Smooth muscle cell of the brain vasculature (primary cell): ENCODE data around the gene CT47B1.
"Not testable (repeated sequence)": the region's sequence is repeated elsewhere in the genome, so short reads cannot be mapped to it uniquely, and the experiment has no call there.

Source experiments
- DNase-seq: peaks from one replicate; pipeline ENCODE4 v3.0.0-alpha.2; 2012; ENCODE audit warnings: low read depth, low spot score

The CT47B1 gene

GRCh38 chrX:120875766-120876165, at the start of gene CT47B1:
Gene CT47B1 (minus strand): TSS chrX:120875866. CDS start chrX:120875670, 196 bp downstream.
- DNase-seq: not testable (repeated sequence)

- no peak for DNase-seq
Measured at GRCh38 chrX:120874678-120875557, 748 bp downstream of the CT47B1 start.

- no peak for DNase-seq
Measured at GRCh38 chrX:120857240-120857639, 18.4 kb downstream of the CT47B1 start.

- no peak for DNase-seq
Measured at GRCh38 chrX:120840827-120841226, 34.8 kb downstream of the CT47B1 start.

- no peak for DNase-seq
Measured at GRCh38 chrX:120839491-120839890, 36.2 kb downstream of the CT47B1 start.

- DNase-seq: not testable (repeated sequence)
Measured at GRCh38 chrX:120827213-120827612, 48.5 kb downstream of the CT47B1 start.

- no peak for DNase-seq
Measured at GRCh38 chrX:120825146-120825545, 50.5 kb downstream of the CT47B1 start.

GRCh38 chrX:120824021-120824420, 51.6 kb downstream of the CT47B1 start:
- DNase-seq: no peak

GRCh38 chrX:120823556-120823955, 52.1 kb downstream of the CT47B1 start:
- no peak for DNase-seq
